Mononuclear cell (primary cell): ENCODE measurements around the gene FBXL17. TPM values are rescaled to one million over a fixed set of nuclear protein-coding genes. Genes with fewer than 3 reads are reported as not detected.

Source experiments
- H3K27me3 ChIP-seq: 2 replicates; pipeline ENCODE4 v1.6.0; 2011; ENCODE audit warnings: low read length, control low read depth; ENCODE audit not compliant: insufficient read depth
- H3K4me1 ChIP-seq: 2 replicates; pipeline ENCODE4 v1.5.1; 2011; ENCODE audit warnings: mild to moderate bottlenecking, low read length, control low read depth; ENCODE audit not compliant: insufficient read depth
- H3K4me3 ChIP-seq: 2 replicates; pipeline ENCODE4 v1.5.1; 2011; ENCODE audit warnings: mild to moderate bottlenecking, low read length, moderate library complexity
- H3K9me3 ChIP-seq: 2 replicates; pipeline ENCODE4 v1.5.1; 2011; ENCODE audit warnings: low read depth, mild to moderate bottlenecking, control low read depth, low read length
- total RNA-seq: library from RNA; depleted of rRNA; stranded (reverse); fragments of >200 nt; gene quantifications from one replicate; pipeline ENCODE4 v1.2.3, GENCODE V29; 2012

The FBXL17 gene
- total RNA-seq, 1 donor: 19.3 TPM

DNA sequence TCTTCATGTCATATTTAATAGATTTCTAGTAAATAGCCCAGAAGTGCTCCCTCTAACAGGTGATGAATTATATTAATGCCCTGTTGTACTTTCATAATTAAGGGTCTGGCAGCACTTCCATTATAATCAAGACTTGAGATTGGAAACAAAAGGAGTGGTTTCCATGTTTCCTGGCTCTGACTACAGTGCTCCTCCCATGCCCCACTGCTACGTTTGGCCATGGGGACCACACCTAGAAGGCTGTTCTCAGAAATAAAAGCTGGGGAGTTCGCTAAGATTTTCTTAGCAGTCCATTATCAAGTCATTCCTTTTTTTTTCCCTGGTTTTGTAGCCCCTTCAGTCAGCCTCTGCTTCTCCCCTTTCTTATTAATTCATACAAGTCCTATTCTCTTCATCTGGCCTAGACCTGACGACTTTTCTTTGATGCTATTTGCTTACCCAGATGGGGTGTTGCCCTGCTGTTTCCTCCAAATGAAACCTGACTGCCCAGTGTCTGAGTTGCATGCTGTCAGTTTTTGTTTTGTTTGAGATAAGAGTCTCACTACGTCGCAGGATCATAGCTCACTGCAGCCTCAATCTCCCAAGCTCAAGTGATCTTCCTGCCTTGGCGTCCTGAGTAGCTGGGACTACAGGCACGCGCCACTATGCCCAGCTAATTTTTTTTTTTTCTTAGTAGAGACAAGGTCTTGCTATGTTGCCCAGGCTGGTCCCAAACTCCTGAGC lies 399.0 kb downstream of the FBXL17 start:
- Histone ChIP-seq H3K4me3 (no peak overlapping the region), H3K4me1 (peaks cover 3% of the 10 kb centered on the region), H3K9me3 (no peaks in the 10 kb centered on the region), H3K27me3 (no peaks in the 10 kb centered on the region)

DNA sequence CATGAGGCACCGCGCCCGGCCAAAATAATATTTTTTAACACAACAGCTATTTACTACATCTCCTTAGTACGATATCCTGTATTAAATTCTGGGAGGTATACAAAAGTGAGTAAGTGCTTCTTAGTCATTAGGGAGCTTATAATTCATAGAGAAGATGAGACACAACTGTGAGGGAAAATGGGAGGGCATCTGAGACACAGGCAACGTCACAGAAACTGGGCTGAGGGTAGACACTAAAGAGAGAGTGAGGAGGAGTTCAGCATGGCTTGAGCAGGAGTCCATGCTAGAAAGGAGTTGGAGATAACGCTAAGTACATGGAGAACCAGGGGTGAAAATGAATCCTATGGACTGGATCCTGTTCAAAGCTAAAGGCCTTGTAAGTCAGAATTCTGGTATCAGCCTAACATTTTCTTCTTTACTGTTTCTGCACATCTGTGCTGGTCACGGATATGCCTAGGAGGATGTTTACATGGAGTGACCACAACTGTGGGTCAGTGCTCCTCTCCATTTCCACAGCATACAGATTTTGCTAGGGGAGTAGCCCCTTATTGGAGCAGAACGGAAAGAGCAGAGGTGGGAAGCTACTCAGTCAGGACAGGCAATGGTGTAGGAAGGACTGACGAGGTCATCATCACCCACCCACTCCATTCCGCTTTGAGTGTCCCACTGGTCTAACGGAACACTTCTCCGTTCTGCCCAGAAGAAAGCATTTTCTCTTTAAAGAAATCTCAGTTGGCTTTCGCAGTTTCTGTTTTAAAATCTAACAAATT lies 400.8 kb downstream of the FBXL17 start:
- Histone ChIP-seq H3K4me3 (no peak overlapping the region), H3K4me1 (peaks cover 3% of the 10 kb centered on the region), H3K27me3 (no peaks in the 10 kb centered on the region), H3K9me3 (no peaks in the 10 kb centered on the region)

DNA sequence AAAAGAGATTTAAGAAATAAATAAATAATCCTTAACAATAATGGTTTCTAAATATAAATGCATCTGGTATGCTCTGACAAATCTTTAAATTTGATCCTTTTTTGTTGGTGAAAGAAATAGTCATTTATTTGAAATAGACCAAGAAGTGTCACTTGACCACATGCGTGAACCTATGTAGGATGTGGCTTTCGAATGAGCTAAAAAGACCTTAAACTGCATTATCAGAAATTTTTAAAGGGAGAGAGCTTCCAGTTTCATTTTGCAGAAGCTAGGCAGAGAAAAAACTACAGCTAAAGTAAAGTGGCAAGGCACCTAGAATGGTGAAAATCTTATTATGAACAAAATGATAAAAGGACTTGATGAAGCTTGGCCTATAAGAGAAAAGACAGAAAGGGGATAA lies 402.0 kb downstream of the FBXL17 start:
- no peaks in the 10 kb centered on the region for H3K9me3 ChIP-seq

GRCh38 chr5:107979291-107979690 lies 402.6 kb downstream of the FBXL17 start:
- Histone ChIP-seq H3K4me1 (peaks cover 3% of the 10 kb centered on the region), H3K27me3 (no peaks in the 10 kb centered on the region), H3K9me3 (no peaks in the 10 kb centered on the region), H3K4me3 (no peak overlapping the region)

More for the DNA sequence above, 402.0 kb downstream of the FBXL17 start:
- Histone ChIP-seq H3K4me3 (no peak overlapping the region), H3K4me1 (peaks cover 3% of the 10 kb centered on the region), H3K27me3 (no peaks in the 10 kb centered on the region)

DNA sequence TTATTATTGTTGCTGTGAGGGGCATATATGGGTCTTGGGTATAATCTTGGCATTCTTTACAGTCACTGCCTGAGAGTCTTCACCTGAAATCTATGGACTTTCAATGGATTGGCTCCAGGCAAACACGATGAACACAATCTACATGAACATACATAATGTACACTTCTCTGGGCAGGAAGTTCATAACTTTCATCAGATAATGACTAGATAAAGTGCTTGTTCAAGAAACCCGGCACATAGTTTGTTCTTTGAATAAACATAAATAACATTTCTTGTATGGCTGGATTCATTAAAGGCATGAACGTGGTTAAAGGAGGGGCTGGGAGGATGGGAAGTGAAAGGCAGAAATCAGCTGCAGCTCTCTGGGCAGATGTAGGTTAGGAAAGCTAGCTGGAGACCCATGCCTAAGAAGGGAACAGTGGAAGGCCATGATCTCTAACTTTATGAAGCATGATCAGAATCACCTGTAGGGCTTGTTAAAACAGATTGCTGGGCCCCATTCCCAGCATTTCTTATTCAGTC lies 404.3 kb downstream of the FBXL17 start:
- no peak overlapping the region for H3K4me3 ChIP-seq
- no peaks in the 10 kb centered on the region for H3K27me3 ChIP-seq
- no peaks in the 10 kb centered on the region for H3K9me3 ChIP-seq
- peaks cover 3% of the 10 kb centered on the region for H3K4me1 ChIP-seq

DNA sequence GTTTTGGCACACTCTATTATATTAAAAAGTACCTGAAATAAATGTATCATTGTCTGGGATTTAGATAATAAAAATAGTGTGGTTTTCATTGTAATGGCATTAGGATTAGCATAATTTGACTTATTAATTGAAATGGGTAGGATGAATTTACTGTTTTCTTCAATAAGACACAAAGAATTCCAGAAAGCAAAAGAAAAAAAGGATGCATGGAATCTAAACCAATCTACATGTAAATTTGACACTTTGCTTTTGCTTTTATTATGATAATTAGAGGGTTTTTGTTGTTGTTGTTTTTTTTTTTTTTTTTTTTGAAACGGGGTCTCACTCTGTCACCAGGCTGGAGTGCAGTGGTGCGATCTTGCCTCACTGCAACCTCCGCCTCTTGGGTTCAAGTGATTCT lies 406.3 kb downstream of the FBXL17 start:
- Histone ChIP-seq H3K9me3 (no peaks in the 10 kb centered on the region), H3K4me1 (peaks cover 3% of the 10 kb centered on the region), H3K27me3 (no peaks in the 10 kb centered on the region), H3K4me3 (no peak overlapping the region)

- H3K4me1 ChIP-seq: no peaks in the 10 kb centered on the region
- H3K27me3 ChIP-seq: no peaks in the 10 kb centered on the region
- no peak overlapping the region for H3K4me3 ChIP-seq
- no peaks in the 10 kb centered on the region for H3K9me3 ChIP-seq
These were observed 410.1 kb downstream of the FBXL17 start for GRCh38 chr5:107971846-107972245.

GRCh38 chr5:107969847-107970246 lies 412.1 kb downstream of the FBXL17 start:
- Histone ChIP-seq H3K4me3 (no peak overlapping the region), H3K27me3 (no peaks in the 10 kb centered on the region), H3K4me1 (no peaks in the 10 kb centered on the region), H3K9me3 (no peaks in the 10 kb centered on the region)

- no peaks in the 10 kb centered on the region for H3K27me3 ChIP-seq
- H3K9me3 ChIP-seq: no peaks in the 10 kb centered on the region
- no peak overlapping the region for H3K4me3 ChIP-seq
- no peaks in the 10 kb centered on the region for H3K4me1 ChIP-seq
These were observed 412.9 kb downstream of the FBXL17 start for GRCh38 chr5:107968998-107969397.

DNA sequence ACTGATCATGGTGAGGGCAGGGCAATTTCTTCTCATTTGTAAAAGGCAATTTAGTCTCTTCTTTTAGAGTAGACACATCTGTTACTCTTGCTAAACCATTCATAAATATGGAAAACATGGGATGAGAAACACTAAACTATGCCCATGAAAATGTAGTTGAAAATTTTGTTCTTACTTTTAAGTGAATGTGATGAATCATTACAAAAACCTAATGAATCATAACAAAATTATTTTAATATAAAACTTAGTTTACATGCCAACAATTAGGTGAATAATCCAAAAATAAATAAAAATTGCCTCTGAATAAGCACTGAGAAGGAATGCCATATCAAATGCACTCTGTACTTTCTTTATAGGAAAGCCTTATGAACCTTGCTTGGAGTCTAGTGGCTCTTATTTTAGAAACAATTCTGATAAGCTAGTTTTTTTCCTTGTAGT lies 413.5 kb downstream of the FBXL17 start:
- no peak overlapping the region for H3K4me3 ChIP-seq
- H3K4me1 ChIP-seq: no peaks in the 10 kb centered on the region

DNA sequence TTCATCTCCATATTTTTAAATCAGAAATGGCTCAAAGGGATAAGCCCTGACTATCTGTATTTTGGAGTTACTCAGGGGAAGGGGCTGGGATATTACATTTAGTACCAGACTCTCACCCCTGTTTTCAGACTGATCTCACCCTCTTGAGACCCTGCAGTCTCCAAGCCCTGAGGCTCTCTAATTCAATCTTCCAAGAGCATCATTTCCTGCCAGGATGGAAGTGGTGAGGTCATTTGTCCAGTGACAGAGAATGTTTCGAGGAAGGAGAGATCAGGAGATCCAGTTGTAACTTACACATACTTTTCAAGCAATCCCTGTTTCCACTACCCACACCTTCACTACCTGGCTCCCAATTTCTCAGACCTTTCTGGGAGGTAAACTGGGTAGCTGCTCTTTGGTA lies 415.7 kb downstream of the FBXL17 start:
- Histone ChIP-seq H3K4me3 (no peak overlapping the region), H3K4me1 (no peaks in the 10 kb centered on the region), H3K9me3 (no peaks in the 10 kb centered on the region), H3K27me3 (no peaks in the 10 kb centered on the region)

More for the DNA sequence above, 413.5 kb downstream of the FBXL17 start:
- Histone ChIP-seq H3K9me3 (no peaks in the 10 kb centered on the region), H3K27me3 (no peaks in the 10 kb centered on the region)

DNA sequence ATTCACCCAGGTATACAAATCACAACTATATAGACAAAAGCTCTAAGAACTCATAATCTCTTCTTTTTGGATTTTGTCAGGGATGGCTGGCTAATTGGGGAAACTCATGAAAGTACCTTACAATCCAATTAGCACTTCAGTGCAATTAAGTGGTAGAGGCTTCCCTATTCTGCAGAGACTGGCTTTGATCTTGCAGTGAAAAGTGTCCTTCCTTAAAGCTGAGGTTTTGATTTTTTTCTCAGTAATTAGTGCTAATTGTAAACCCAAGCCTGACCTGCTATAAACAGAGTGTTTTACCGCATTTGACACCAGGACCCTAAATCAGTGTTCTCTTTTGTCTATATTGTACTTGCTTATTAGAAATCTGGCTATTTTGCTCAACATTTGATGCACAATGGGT lies 417.2 kb downstream of the FBXL17 start:
- Histone ChIP-seq H3K27me3 (no peaks in the 10 kb centered on the region), H3K9me3 (no peaks in the 10 kb centered on the region), H3K4me1 (no peaks in the 10 kb centered on the region), H3K4me3 (no peak overlapping the region)

GRCh38 chr5:107959573-107960279 lies 422.2 kb downstream of the FBXL17 start:
- Histone ChIP-seq H3K27me3 (no peaks in the 10 kb centered on the region), H3K4me1 (no peaks in the 10 kb centered on the region), H3K9me3 (no peaks in the 10 kb centered on the region), H3K4me3 (no peak overlapping the region)

GRCh38 chr5:107958861-107959260 lies 423.0 kb downstream of the FBXL17 start:
- Histone ChIP-seq H3K27me3 (no peaks in the 10 kb centered on the region), H3K9me3 (no peaks in the 10 kb centered on the region), H3K4me3 (no peak overlapping the region), H3K4me1 (no peaks in the 10 kb centered on the region)

DNA sequence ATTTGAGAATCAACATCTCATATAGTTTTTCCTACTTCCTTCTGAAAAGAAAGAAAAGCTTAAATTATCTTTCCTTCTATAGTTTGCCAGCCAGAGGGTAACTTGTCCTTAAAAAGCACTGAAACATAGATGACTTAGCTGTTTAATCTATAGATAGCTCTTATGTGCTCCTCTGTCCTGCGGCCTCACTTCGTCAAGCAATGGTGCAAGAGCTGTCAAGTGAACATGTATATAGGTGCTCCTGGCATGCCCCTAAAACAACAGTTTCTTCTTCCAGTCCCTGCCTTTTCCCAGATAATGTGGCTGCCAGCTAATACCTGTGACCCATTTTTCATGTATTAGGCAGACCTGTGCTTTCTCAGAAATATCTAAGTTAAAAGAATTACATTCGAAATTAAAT lies 423.5 kb downstream of the FBXL17 start:
- Histone ChIP-seq H3K9me3 (no peaks in the 10 kb centered on the region), H3K4me1 (no peaks in the 10 kb centered on the region), H3K27me3 (no peaks in the 10 kb centered on the region), H3K4me3 (no peak overlapping the region)
